Esophagus squamous epithelium (tissue), 4 donors: ENCODE results near the gene RAB44.

Source experiments
- CTCF ChIP-seq, 6 experiments: fragments of 450-650 bp in 4 of 6; fragments of 200-600 bp in 2 of 6; sonication (generic) in 2 of 6; IDR thresholded peaks; one replicate each; pipeline ENCODE4 v1.5.1; 2016 to 2019; ENCODE audit warnings: antibody characterized with exemption in 6 of 6, mild to moderate bottlenecking in 4 of 6, moderate library complexity in 4 of 6
- POLR2A ChIP-seq, 4 donors: fragments of 450-650 bp; IDR thresholded peaks; one replicate each; pipeline ENCODE4 v1.6.1; 2017; ENCODE audit warnings: antibody characterized with exemption in 4 of 4, mild to moderate bottlenecking in 4 of 4, moderate library complexity in 3 of 4

GRCh38 chr6:36662380-36662779, 35.2 kb upstream of the RAB44 start:
- no peak for TF ChIP-seq CTCF (IDR thresholded peaks at IDR 0.05)
- no peak for TF ChIP-seq POLR2A (IDR thresholded peaks at IDR 0.05)
